SJCRH30 (cell line): ENCODE results near the gene P2RY6. TPM values are rescaled to one million over a fixed set of nuclear protein-coding genes. Genes with fewer than 3 reads are reported as not detected.
A peak's percentile ranks its signal among the peaks of the same experiment; 100 is the strongest.

Experiments
- DNase-seq, 2 experiments: peaks; one replicate each; pipeline ENCODE4 v3.0.0-alpha.2; 2015 to 2020
- H3K27ac ChIP-seq: fragments of 250-450 bp; sonication (Bioruptor Pico); 2 replicates; pipeline ENCODE4 v1.5.1; 2020; ENCODE audit warnings: mild to moderate bottlenecking, moderate library complexity
- H3K27me3 ChIP-seq: fragments of 250-450 bp; sonication (Bioruptor Pico); 2 replicates; pipeline ENCODE4 v1.5.1; 2020; ENCODE audit warnings: mild to moderate bottlenecking, moderate library complexity
- H3K36me3 ChIP-seq: fragments of 250-450 bp; sonication (Bioruptor Pico); 2 replicates; pipeline ENCODE4 v1.5.1; 2020; ENCODE audit warnings: mild to moderate bottlenecking, moderate library complexity
- H3K4me1 ChIP-seq: fragments of 250-450 bp; sonication (Bioruptor Pico); 2 replicates; pipeline ENCODE4 v1.5.1; 2020; ENCODE audit warnings: mild to moderate bottlenecking, moderate library complexity
- H3K4me3 ChIP-seq: fragments of 250-450 bp; sonication (Bioruptor Pico); 2 replicates; pipeline ENCODE4 v1.5.1; 2020; ENCODE audit warnings: mild to moderate bottlenecking, moderate library complexity
- H3K9me3 ChIP-seq: fragments of 250-450 bp; sonication (Bioruptor Pico); replicated peaks from 2 replicates; pipeline ENCODE4 v1.5.1; 2020; ENCODE audit warnings: mild to moderate bottlenecking, moderate library complexity
- total RNA-seq: library from RNA; depleted of rRNA; stranded (reverse); fragments of >200 nt; shearing (Covaris generic); gene quantifications from 2 replicates; pipeline ENCODE4 v1.2.3, GENCODE V29; 2014

Gene P2RY6
- total RNA-seq, 1 experiment from 2014 or later = not detected

DNA sequence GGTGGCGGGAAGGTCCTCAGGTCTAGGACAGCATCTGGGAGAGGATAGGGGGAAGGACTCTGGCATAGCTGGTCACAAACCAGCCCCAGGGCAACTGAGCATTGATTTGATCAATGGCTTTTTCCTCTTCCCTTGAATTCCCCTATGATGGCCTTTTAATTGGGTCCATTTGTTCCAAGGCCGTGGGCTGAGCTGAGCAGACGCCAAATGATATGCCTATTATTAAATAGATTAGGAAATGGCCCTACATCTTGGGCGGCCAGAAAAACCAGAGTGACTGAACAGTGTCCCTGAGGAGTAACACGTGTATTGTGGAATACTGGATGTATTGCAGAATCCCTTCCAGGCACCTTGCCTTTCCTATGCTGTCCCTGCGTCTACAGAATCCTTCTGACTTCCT, 26.7 kb upstream of the P2RY6 start:
- Histone ChIP-seq H3K4me1 (peaks cover 2% of the 10 kb centered on the region; the same call in 1 of the 2 replicates), H3K36me3 (no peaks in the 10 kb centered on the region), H3K27me3 (no peaks in the 10 kb centered on the region), H3K4me3 (no peak overlapping the region), H3K9me3 (no peaks in the 10 kb centered on the region), H3K27ac (no peak overlapping the region)
- DNase-seq = no peak

DNA sequence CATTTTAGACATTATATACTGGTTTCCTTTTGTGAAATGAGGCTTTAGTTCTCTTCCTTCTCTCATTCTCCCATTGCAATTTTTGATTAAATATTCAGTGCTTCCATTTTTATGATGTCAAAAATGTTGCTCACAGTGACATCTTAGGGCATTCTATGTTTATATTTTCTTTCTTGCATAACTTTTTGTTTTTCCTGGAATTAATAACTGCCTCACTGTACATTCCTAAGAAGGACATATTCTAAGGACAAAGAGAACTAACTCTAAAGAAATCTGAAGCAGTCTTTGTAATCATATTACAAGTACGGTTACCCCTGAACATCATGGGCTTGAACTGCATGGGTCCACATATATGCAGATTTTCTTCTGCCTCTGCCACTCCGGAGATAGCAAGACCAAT, 25.8 kb upstream of the P2RY6 start:
- Histone ChIP-seq H3K36me3 (no peaks in the 10 kb centered on the region), H3K27ac (no peak overlapping the region), H3K4me3 (no peak overlapping the region), H3K9me3 (no peaks in the 10 kb centered on the region), H3K4me1 (peaks cover 2% of the 10 kb centered on the region; the same call in 1 of the 2 replicates), H3K27me3 (no peaks in the 10 kb centered on the region)
- DNase-seq = no peak

DNA sequence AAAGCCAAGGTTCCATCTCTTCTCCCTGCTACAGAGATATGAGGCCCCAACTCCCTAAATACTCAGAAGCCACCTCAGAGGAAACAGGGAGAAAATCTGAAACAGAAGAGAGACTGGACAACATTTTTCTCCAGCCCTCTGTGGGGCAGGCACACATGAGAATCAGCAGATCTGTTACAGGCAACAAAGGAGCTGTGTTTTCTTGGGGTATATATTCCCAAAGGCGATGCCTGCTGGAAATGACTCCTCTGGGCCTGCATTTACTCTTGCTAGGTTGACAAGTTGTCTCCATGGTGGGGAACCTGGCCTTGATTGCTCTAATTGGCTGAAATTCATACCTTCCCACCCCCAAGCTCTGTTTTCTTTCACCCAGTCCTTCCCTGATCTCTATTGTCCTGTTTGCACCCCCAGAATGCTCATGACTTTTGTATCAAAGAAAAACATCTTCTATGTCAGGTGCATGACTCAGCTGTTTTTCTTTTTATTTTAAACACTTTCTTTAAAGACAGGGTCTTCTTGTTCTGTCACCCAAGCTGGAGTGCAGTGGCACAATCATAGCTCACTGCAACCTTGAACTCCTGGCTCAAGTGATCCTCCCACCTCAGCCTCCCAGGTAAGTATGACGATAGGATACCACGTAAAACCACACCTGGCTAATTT, 23.5 kb upstream of the P2RY6 start:
- H3K27me3 ChIP-seq = no peaks in the 10 kb centered on the region
- no peak overlapping the region for H3K4me3 ChIP-seq
- no peaks in the 10 kb centered on the region for H3K4me1 ChIP-seq
- no peaks in the 10 kb centered on the region for H3K36me3 ChIP-seq
- DNase-seq = no peak
- H3K9me3 ChIP-seq = no peaks in the 10 kb centered on the region
- no peak overlapping the region for H3K27ac ChIP-seq

DNA sequence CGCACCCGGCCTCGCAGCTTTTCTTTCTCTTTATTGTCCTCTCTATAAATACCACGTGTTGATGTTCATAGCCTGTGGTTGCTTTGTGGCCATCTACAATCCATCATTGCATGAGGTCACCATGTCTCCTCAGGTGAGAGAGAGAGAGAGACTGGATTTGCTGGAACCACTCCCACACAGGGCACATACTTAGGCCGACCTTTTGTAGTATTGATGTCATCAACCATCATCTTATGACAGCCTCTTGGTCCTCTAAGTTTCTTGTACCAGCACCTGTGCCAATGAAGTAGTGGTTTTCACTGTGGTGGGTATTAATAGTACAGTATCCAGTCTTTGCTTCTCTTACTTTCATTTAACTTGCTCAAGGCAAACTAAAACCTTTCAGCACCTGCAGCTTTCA, 22.8 kb upstream of the P2RY6 start:
- H3K9me3 ChIP-seq = no peaks in the 10 kb centered on the region
- DNase-seq = no peak
- no peak overlapping the region for H3K4me3 ChIP-seq
- no peaks in the 10 kb centered on the region for H3K27me3 ChIP-seq
- no peaks in the 10 kb centered on the region for H3K36me3 ChIP-seq
- no peak overlapping the region for H3K27ac ChIP-seq
- no peaks in the 10 kb centered on the region for H3K4me1 ChIP-seq

DNA sequence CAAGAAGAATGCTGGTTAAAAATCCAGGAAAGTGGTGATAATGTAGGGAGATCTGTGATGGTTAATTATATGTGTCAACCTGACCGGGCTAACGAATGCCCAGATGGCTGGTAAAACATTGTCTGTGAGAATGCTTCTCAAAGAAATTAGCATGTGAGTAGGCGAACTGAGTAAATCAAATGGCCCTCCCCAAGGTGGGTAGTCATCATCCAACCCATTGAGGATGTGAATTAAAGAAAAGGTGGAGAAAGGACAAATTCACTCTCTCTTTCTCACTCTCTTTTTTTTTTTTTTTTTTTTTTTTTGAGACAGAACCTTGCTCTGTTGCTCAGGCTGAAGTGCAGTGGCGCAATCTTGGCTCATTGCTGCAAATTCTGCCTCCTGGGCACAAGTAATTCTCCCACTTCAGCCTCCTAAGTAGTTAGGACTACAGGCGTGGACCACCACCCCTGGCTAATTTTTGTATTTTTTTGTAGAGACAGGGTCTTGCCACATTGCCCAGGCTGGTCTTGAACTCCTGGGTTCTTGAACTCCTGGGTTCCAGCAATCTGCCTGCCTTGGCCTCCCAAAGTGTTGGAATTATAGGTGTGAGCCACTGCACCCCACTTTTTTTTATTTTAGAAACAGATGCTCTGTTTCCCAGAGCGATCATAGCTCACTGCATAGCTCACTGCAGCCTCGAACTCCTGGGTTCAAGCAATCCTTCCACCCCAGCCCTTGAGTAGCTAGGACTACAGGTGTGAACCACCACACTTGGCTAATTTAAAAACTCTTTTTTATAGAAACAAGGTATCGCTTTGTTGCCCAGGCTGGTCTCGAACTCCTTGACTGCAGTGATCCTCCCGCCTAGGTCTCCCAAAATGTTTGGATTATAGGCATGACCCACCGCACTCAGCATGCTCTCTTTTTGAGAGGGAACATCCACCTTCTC, 22.0 kb upstream of the P2RY6 start:
- H3K27me3 ChIP-seq = no peaks in the 10 kb centered on the region
- no peak overlapping the region for H3K27ac ChIP-seq
- no peaks in the 10 kb centered on the region for H3K4me1 ChIP-seq
- H3K9me3 ChIP-seq = no peaks in the 10 kb centered on the region
- H3K4me3 ChIP-seq = no peak overlapping the region
- DNase-seq = no peak
- H3K36me3 ChIP-seq = no peaks in the 10 kb centered on the region

DNA sequence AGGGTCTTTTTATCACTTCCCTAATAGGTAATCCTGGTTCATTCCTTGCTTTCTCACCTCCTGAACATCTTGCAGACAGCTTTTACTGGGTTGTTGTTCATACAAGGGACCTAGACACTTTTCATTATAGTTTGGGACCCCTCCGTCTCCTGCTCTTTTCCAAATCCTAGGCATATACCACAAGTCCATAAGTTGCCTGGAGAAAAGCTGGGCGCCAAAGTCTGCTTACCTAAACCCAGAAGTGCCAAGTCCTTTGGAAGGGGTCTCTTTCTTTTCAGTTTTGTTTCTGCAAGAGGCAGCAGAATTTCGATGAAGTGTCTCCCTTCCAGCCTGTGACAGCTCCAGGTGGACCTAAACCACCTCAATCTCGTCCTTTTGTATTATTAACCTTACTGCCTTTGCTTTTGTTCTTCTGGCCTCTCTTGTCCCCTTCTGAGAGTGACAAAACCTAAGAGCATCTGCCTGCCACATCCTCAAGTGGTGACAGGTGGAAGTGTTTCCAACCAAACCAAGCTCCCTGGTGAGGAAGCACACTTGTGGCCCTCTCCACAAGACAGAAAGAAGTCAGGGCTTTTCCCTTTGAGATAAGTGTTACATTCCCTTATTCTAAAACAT, 19.5 kb upstream of the P2RY6 start:
- H3K36me3 ChIP-seq = no peaks in the 10 kb centered on the region
- H3K27ac ChIP-seq = no peak overlapping the region
- no peak overlapping the region for H3K4me3 ChIP-seq
- H3K4me1 ChIP-seq = peaks cover 3% of the 10 kb centered on the region
- peak in 1 of 2 experiments; percentile 29 for DNase-seq
- no peaks in the 10 kb centered on the region for H3K27me3 ChIP-seq
- no peaks in the 10 kb centered on the region for H3K9me3 ChIP-seq

DNA sequence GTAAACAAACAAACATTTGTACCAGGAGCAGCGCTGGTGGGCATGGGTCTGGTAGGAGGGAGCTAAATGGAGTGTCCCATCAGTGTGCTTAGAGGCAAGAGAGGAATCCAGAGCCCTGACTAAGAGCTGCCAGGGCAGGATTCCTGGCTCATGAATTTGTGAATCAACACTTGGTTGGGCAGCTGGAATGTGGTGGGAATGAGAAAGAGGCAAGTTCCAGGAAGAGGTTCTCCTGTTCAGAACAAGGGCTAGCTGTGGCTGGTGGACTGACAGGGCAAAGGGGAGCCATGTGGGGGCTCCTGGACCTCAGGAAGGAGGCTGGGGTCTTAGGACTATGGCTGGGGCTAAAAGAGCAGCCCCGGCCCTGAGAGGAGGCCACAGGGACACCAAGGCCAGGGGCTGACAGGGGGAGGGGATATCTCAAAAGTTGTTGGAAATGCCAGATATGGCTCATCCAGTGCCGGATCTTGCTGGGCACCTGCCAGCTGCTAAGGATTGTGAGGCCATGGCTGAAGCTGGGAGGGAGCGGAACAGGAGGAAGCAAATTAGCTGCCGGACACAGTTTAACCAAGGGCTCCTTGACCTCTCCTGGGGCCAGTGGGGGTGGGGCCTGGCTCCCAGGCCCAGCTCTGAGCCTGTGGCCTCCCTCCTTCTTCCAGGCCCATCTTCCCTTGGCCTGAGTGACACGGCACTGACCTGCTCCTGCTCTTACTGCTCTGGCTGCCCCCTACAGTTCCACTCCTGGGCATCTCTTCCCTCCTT, 14.6 kb upstream of the P2RY6 start:
- peak; percentile 34 to 43 for DNase-seq
- H3K36me3 ChIP-seq = no peaks in the 10 kb centered on the region
- no peaks in the 10 kb centered on the region for H3K27me3 ChIP-seq
- peaks cover 8% of the 10 kb centered on the region for H3K4me1 ChIP-seq
- peak overlapping the region; percentile 60 for H3K27ac ChIP-seq
- H3K4me3 ChIP-seq = no peak overlapping the region
- H3K9me3 ChIP-seq = no peaks in the 10 kb centered on the region

DNA sequence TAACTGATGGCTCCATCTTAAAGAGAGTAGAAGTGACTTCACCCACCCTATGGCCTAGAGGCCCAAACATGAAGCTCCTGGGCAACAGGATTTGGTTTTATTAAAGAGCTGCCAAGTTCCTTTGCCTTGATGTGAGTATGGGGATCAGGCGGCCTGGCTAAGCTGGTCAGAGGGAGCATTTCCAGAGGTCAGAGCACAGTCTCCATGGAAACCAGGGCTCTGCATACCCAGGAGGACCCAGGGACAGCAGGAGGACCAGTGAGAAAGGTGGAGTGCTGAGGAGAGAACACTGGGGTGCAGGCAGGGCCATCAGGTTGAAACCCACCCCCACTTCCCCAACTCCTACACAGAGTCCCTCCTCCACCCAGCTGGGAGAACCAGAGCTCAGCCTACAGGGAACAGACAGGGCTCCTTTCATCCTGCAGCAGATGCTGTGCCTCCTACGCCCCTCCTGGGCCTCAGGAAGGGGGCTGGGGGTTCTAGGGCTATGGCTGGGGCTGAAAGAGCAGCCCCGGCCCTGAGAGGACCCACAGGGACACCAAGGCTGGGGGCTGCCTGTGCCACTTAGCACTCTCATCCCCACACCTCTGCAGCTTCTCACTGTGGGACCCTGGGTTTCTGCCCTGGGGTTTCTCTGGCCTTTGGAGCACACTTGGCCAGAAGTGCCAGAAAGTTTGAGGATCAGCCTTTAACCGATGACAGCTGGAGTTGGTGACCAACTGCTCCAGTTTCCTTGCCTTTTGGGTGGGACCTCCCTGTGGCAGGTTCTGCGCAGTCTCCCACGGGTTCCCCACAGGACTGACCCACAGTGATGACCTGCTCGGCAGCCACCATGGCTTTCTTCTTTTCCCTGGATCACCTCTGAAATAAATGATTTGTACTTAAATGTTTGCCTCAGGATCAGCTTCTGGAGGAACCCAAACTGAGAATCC, 13.8 kb upstream of the P2RY6 start:
- Histone ChIP-seq H3K4me3 (no peak overlapping the region), H3K9me3 (no peaks in the 10 kb centered on the region)
- no peak for DNase-seq

DNA sequence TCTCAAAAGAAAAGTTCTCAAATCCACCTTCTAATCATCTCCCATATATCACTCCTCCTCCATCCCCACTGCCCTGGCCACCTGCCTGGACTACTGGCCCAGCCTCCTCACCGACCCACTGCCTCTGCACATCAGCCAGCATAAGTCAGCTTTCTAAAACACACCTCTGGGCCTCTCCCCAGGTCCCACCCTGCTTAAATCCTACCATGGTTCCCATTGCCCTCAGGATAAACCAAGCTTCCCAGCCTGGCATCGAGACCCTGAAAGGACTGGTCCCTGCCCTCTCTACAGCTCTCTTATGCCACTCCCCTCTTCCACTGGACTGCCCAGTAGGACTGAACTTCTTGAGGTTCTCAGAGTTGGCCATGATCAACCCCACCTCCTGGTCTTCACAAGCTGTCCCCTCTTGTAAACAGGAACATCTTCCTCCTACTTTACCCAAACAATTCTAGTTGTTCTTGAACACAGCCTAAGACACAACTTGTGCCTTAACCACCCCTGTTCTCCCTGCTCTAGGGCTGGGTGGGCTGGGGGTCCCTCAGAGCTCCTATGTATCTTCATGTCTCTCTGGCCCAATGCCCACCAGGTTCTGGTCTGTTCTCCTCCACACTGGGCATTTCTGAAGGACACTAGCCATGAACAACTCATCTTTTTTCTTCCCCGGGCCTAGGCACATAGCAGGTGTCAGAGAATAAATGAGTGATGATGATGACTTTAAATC, 12.6 kb upstream of the P2RY6 start:
- no peak overlapping the region for H3K27ac ChIP-seq
- H3K4me1 ChIP-seq = peaks cover 8% of the 10 kb centered on the region
- no peak overlapping the region for H3K4me3 ChIP-seq
- H3K27me3 ChIP-seq = no peaks in the 10 kb centered on the region
- H3K36me3 ChIP-seq = no peaks in the 10 kb centered on the region
- H3K9me3 ChIP-seq = no peaks in the 10 kb centered on the region
- no peak for DNase-seq

More for the DNA sequence above, 13.8 kb upstream of the P2RY6 start:
- H3K4me1 ChIP-seq = peaks cover 8% of the 10 kb centered on the region
- no peaks in the 10 kb centered on the region for H3K27me3 ChIP-seq
- H3K36me3 ChIP-seq = no peaks in the 10 kb centered on the region
- H3K27ac ChIP-seq = peak overlapping the region; percentile 60

DNA sequence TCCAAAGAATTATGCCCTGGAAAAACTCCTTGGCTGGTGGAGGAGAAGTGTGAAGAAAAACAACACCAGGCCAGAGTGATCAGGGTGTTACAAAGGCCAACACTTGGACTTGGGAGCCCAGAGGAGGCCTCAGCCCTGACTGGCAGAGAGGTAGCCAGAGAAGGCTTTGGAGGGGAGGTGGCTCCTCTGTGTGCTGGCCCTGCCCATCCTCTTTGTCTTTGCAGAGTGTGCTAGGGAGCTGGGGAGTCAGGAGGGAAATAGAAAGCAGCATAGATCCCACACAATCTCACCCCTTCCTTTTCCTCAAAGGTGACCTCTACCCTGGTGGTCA, 12.0 kb upstream of the P2RY6 start:
- Histone ChIP-seq H3K27me3 (no peaks in the 10 kb centered on the region), H3K4me3 (no peak overlapping the region), H3K4me1 (peaks cover 8% of the 10 kb centered on the region), H3K9me3 (no peaks in the 10 kb centered on the region), H3K27ac (no peak overlapping the region), H3K36me3 (no peaks in the 10 kb centered on the region)
- DNase-seq = no peak

DNA sequence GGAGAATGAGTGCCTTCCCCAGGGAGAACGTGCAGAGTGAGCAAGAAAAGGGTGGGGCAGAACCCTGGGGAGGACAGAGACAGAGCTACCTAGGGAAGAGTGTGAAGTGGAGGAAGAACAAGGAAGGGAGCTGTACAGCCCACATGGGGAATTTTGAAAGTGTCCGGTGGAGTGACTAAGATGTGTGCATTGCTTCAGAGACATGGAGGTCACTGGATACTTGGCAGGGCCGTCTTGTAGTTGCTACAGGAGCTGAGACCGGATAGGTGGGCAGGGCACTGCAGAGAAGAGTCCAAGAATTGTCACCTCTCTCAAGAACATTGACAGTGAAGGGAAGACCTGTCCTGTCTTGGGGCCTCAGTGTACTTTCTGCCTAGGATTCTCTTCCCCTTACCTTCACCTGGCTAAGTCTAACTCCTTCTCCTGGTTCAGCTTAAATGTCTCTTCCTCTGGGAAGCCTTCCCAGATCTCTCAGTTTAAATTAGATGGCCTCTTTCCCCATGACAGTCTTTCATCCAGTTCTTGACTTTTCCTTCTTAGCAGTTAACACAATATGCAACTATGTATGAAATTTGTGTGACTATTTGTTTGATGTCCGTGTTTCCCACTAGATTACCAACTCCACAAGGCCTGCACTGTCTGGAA, 9.2 kb upstream of the P2RY6 start:
- peaks cover 21% of the 10 kb centered on the region for H3K4me1 ChIP-seq
- no peak overlapping the region for H3K4me3 ChIP-seq
- no peak for DNase-seq
- no peaks in the 10 kb centered on the region for H3K9me3 ChIP-seq
- H3K36me3 ChIP-seq = no peaks in the 10 kb centered on the region
- no peaks in the 10 kb centered on the region for H3K27me3 ChIP-seq
- H3K27ac ChIP-seq = no peak overlapping the region

DNA sequence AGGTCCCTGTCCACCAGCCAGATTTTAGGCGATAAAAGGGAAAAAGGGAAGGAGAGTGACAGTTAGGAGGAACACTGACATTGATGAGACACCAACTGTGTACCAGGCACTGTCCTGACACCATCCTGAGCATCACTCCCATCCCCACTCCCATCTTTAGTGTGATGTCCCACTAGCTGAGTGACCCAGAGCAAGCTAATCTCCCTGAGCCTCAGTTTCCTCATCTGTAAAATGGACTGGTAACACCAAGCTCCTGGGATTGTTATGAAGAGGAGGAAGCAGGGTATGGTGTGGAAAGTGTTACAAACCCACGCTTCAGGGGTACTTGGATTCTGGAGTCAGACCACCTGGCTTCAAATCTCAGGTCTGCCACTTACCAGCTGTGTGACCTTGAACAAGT, 8.5 kb upstream of the P2RY6 start:
- Histone ChIP-seq H3K4me3 (no peak overlapping the region), H3K36me3 (no peaks in the 10 kb centered on the region), H3K27ac (no peak overlapping the region), H3K4me1 (peaks cover 19% of the 10 kb centered on the region), H3K9me3 (no peaks in the 10 kb centered on the region), H3K27me3 (no peaks in the 10 kb centered on the region)
- DNase-seq = no peak

DNA sequence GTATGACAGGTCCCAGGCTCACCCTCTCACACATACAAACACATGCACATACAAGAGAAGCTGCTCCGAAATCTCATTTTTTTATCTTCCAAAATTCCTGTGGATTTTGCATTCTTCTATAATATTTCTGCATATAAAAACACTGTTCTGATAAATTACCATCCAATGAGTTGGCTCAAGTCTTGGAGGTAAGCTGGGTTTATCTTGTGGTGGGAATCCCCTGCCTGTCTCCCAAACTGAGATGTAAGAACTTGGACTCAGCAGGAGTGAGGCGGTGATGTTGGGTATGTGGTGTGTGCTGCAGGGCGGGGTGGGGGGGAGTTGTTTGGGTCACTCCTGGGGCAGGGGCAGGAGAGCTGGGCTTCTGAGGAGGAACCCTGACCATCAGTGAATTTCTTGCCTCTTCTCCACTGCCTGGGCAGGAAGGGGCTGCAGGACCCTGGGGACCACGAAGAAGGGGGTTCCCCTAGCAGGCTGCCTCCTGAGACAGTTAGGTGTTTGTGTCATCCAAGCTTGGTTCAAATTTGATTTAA, 6.8 kb upstream of the P2RY6 start:
- DNase-seq = no peak
- Histone ChIP-seq H3K4me1 (peaks cover 19% of the 10 kb centered on the region), H3K27ac (no peak overlapping the region; the same call in 1 of the 2 replicates), H3K4me3 (no peak overlapping the region), H3K36me3 (no peaks in the 10 kb centered on the region), H3K9me3 (no peaks in the 10 kb centered on the region), H3K27me3 (no peaks in the 10 kb centered on the region)
